MM.1S (cell line): ENCODE data around the gene TSPAN31.

ENCODE experiments used
- DNase-seq: peaks from one replicate; pipeline ENCODE4 v3.0.0-alpha.2; 2015
- H2AFZ ChIP-seq: fragments of 300-600 bp; sonication (generic); 2 replicates; pipeline ENCODE4 v1.6.0; 2016; ENCODE audit warnings: antibody characterized with exemption, low read length
- H3F3A ChIP-seq: fragments of 300-600 bp; sonication (generic); 2 replicates; pipeline ENCODE4 v1.6.1; 2016; ENCODE audit warnings: mild to moderate bottlenecking, antibody characterized with exemption, low read length, moderate library complexity, mixed read lengths; ENCODE audit not compliant: insufficient read depth
- H3K27ac ChIP-seq: fragments of 300-600 bp; sonication (generic); 2 replicates; pipeline ENCODE4 v1.5.1; 2016; ENCODE audit warnings: mild to moderate bottlenecking, low read length
- H3K27me3 ChIP-seq: fragments of 300-600 bp; sonication (generic); replicated peaks from 2 replicates; pipeline ENCODE4 v1.6.0; 2016; ENCODE audit warnings: low read length; ENCODE audit not compliant: insufficient read depth
- H3K36me3 ChIP-seq: fragments of 300-600 bp; sonication (generic); replicated peaks from 2 replicates; pipeline ENCODE4 v1.6.1; 2016; ENCODE audit warnings: mild to moderate bottlenecking, low read length, mixed read lengths; ENCODE audit not compliant: insufficient read depth
- H3K4me1 ChIP-seq: fragments of 300-600 bp; sonication (generic); 2 replicates; pipeline ENCODE4 v1.6.1; 2016; ENCODE audit warnings: low read length, mixed read lengths
- H3K4me2 ChIP-seq: fragments of 300-600 bp; sonication (generic); 2 replicates; pipeline ENCODE4 v1.6.0; 2016; ENCODE audit warnings: low read depth, low read length
- H3K4me3 ChIP-seq: fragments of 300-600 bp; sonication (generic); 2 replicates; pipeline ENCODE4 v1.5.1; 2016; ENCODE audit warnings: low read length, mixed read lengths
- H3K79me2 ChIP-seq: fragments of 300-600 bp; sonication (generic); 2 replicates; pipeline ENCODE4 v1.6.1; 2016; ENCODE audit warnings: mixed run types, low read length, mixed read lengths
- H3K9ac ChIP-seq: fragments of 300-600 bp; sonication (generic); 2 replicates; pipeline ENCODE4 v1.6.1; 2016; ENCODE audit warnings: low read length, mixed read lengths
- H3K9me2 ChIP-seq: fragments of 300-600 bp; sonication (generic); replicated peaks from 2 replicates; pipeline ENCODE4 v1.6.1; 2016; ENCODE audit warnings: mild to moderate bottlenecking, low read length, mixed read lengths; ENCODE audit not compliant: insufficient read depth
- H3K9me3 ChIP-seq: fragments of 300-600 bp; sonication (generic); replicated peaks from 2 replicates; pipeline ENCODE4 v1.6.1; 2016; ENCODE audit warnings: mild to moderate bottlenecking, low read length, mixed read lengths; ENCODE audit not compliant: insufficient read depth
- H4K20me1 ChIP-seq: fragments of 300-600 bp; sonication (generic); 2 replicates; pipeline ENCODE4 v1.6.1; 2016; ENCODE audit warnings: mild to moderate bottlenecking, low read length, moderate library complexity, mixed read lengths; ENCODE audit not compliant: insufficient read depth
- CTCF ChIP-seq: fragments of 300-600 bp; sonication (generic); IDR thresholded peaks from 2 replicates; pipeline ENCODE4 v1.5.1; 2016; ENCODE audit warnings: antibody characterized with exemption, low read length, mixed read lengths
- EZH2 ChIP-seq: fragments of 300-600 bp; sonication (generic); optimal IDR thresholded peaks from 2 replicates; pipeline ENCODE3; 2017; ENCODE audit warnings: low read depth, mild to moderate bottlenecking, antibody characterized with exemption, low read length, mixed read lengths
- EZH2phosphoT487 ChIP-seq: fragments of 300-600 bp; sonication (generic); IDR thresholded peaks from 2 replicates; pipeline ENCODE4 v1.6.1; 2018; ENCODE audit warnings: antibody characterized with exemption, low read length

Gene TSPAN31

GRCh38 chr12:57754411-57755193 lies 9.8 kb downstream of the TSPAN31 start, which contains the start of gene MARCHF9:
TSS of gene MARCHF9 (plus strand) at chr12:57755103. CDS start at chr12:57755529, 426 bp downstream.
- Histone ChIP-seq H3K4me3 (peak within 1 kb of the TSS; percentile 73), H3K4me2 (peak within 1 kb of the TSS; percentile 96), H3K9me2 (no peaks in the 10 kb centered on the region), H2AFZ (peak within 1 kb of the TSS; percentile 82), H3K27ac (peak within 1 kb of the TSS; percentile 65; the same call in 1 of the 2 replicates), H4K20me1 (no peaks in the 10 kb centered on the region), H3K9me3 (no peaks in the 10 kb centered on the region), H3K4me1 (peaks cover 31% of the 10 kb centered on the region), H3F3A (peaks cover 23% of the 10 kb centered on the region), H3K79me2 (peaks cover 34% of the 10 kb centered on the region), H3K27me3 (no peaks in the 10 kb centered on the region), H3K36me3 (no peaks in the 10 kb centered on the region; the same call in 1 of the 2 replicates), H3K9ac (peak within 1 kb of the TSS; percentile 64; the same call in 1 of the 2 replicates)
- DNase-seq, result peak; percentile 89
- TF ChIP-seq EZH2 (no peak), EZH2phosphoT487 (no peak), CTCF (no peak)

GRCh38 chr12:57755194-57755453 lies 10.3 kb downstream of the TSPAN31 start:
- no peak for DNase-seq
- Histone ChIP-seq H3K36me3 (no peaks in the 10 kb centered on the region; the same call in 1 of the 2 replicates), H3K4me3 (peak overlapping the region; percentile 73; the same call in 1 of the 2 replicates), H3K9me2 (no peaks in the 10 kb centered on the region), H3K27ac (no peak overlapping the region), H3K9me3 (no peaks in the 10 kb centered on the region), H3K4me1 (peaks cover 31% of the 10 kb centered on the region), H3K4me2 (no peak overlapping the region), H2AFZ (no peak overlapping the region), H3K27me3 (no peaks in the 10 kb centered on the region), H3K79me2 (peaks cover 30% of the 10 kb centered on the region), H4K20me1 (no peaks in the 10 kb centered on the region), H3K9ac (no peak overlapping the region), H3F3A (peaks cover 23% of the 10 kb centered on the region)
- no peak for TF ChIP-seq EZH2
- TF ChIP-seq CTCF, result no peak
- no peak for TF ChIP-seq EZH2phosphoT487

GRCh38 chr12:57755454-57756372 lies 10.9 kb downstream of the TSPAN31 start:
- peak overlapping the region; percentile 64; the same call in 1 of the 2 replicates for H3K9ac ChIP-seq

More at GRCh38 chr12:57755454-57756372, 10.9 kb downstream of the TSPAN31 start:
- H3K79me2 ChIP-seq, result peaks cover 24% of the 10 kb centered on the region
- no peaks in the 10 kb centered on the region for H3K9me2 ChIP-seq
- H3K27ac ChIP-seq, result peak overlapping the region; percentile 65; the same call in 1 of the 2 replicates
- no peaks in the 10 kb centered on the region for H4K20me1 ChIP-seq
- H3K4me2 ChIP-seq, result peak overlapping the region; percentile 96
- H2AFZ ChIP-seq, result peak overlapping the region; percentile 60
- peaks cover 23% of the 10 kb centered on the region for H3F3A ChIP-seq
- H3K9me3 ChIP-seq, result no peaks in the 10 kb centered on the region
- H3K27me3 ChIP-seq, result no peaks in the 10 kb centered on the region
- TF ChIP-seq CTCF (no peak), EZH2phosphoT487 (no peak), EZH2 (no peak)
- no peaks in the 10 kb centered on the region; the same call in 1 of the 2 replicates for H3K36me3 ChIP-seq
- H3K4me1 ChIP-seq, result peaks cover 27% of the 10 kb centered on the region
- H3K4me3 ChIP-seq, result peak overlapping the region; percentile 73
- DNase-seq, result peak; percentile 38
